ENCODE measurements around the gene SPHK2.
"Not testable (repeated sequence)": the region's sequence is repeated elsewhere in the genome, so short reads cannot be mapped to it uniquely, and the experiment has no call there.

Gene SPHK2

DNA sequence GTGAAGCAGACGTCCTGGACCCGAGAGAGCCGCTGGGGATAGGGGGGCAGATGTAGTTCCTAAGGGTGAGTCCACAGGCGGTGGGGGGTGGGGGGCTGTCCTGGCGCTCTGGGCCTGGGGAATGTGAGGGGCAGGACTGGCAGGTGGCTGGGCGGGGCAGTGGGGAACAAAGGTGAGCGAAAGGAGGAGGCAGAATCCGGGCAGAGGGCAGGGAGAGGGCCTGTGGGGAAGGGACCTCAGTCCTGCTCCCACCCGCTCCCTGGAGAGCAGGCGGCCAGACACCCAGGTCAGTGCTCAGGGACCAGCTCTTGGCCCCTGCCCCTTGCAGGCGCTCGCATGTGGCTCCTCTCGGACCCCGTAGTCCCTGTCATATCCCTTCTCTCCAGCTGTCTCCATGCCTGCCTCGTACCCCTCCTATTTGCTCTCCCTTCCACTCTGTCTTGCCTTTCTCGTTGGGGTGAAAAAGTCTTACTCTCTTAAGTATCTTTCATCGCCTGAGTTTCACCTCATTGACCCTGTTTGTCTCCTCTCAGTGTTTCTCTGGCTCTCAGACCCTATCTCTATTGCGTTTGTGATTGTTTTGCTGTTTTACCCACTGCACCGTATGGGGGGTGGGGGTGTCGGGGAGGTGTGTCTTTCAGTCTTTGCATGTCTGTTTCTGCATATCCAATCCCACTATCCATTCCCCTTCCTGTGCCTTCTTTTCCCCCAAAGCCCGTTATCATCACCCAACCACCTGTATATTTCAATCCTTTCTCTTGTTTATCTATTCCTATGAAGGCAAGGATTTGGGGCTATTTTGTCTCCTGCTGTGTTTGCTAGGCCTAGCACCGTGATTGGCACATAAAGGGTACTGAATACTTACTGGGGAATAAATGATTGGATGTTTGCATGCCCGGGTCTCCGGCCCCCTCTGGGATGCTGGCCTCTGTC is 5.8 kb downstream of the SPHK2 start:
- DNase-seq (ENCODE audit: low read depth) = no peak

DNA sequence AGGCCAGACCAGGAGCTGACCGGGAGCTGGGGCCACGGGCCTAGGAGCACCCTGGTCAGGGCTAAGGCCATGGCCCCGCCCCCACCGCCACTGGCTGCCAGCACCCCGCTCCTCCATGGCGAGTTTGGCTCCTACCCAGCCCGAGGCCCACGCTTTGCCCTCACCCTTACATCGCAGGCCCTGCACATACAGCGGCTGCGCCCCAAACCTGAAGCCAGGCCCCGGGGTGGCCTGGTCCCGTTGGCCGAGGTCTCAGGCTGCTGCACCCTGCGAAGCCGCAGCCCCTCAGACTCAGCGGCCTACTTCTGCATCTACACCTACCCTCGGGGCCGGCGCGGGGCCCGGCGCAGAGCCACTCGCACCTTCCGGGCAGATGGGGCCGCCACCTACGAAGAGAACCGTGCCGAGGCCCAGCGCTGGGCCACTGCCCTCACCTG is 6.6 kb downstream of the SPHK2 start:
- no peak for DNase-seq (ENCODE audit: low read depth)

DNA sequence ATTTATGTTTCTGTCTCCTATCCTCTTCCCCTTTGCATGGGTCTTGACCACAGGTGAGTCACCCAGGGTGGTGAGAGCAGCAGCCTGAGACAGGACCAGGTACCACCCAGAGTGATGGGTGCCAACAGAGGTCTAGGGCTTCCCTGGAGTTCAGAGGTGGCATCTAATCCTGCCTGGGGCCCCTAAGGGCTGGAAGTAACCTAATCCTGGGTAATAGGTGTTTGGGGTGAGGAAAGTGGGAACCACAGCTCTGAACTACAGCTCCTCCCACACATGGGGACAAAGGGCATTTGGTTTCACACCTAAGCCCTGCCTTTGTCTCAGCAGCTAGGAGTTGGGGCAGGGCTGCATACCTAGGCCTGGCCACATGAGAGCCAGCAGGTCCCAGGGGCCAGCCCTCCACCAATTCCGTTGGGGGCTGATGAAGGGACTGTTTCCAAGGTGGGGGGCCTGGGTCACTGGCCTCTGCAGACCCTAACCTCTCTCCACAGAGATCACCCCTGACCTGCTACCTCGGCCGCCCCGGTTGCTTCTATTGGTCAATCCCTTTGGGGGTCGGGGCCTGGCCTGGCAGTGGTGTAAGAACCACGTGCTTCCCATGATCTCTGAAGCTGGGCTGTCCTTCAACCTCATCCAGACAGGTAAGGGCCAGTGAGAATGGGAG is 8.0 kb downstream of the SPHK2 start:
- peak; percentile 37 for DNase-seq (ENCODE audit: low read depth)

DNA sequence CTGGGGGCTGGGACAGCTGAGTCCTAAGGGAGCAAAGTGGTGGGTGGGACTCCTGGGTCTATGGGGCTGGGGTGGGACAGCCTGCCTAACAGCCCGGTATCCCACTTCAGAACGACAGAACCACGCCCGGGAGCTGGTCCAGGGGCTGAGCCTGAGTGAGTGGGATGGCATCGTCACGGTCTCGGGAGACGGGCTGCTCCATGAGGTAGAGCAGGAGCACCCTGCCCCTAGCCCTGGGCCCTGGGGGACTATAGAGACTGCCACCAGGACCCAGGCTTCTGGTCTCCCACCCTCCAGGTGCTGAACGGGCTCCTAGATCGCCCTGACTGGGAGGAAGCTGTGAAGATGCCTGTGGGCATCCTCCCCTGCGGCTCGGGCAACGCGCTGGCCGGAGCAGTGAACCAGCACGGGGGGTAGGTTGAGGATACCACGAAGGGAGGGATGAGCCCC is 8.6 kb downstream of the SPHK2 start:
- no peak for DNase-seq (ENCODE audit: low read depth)

DNA sequence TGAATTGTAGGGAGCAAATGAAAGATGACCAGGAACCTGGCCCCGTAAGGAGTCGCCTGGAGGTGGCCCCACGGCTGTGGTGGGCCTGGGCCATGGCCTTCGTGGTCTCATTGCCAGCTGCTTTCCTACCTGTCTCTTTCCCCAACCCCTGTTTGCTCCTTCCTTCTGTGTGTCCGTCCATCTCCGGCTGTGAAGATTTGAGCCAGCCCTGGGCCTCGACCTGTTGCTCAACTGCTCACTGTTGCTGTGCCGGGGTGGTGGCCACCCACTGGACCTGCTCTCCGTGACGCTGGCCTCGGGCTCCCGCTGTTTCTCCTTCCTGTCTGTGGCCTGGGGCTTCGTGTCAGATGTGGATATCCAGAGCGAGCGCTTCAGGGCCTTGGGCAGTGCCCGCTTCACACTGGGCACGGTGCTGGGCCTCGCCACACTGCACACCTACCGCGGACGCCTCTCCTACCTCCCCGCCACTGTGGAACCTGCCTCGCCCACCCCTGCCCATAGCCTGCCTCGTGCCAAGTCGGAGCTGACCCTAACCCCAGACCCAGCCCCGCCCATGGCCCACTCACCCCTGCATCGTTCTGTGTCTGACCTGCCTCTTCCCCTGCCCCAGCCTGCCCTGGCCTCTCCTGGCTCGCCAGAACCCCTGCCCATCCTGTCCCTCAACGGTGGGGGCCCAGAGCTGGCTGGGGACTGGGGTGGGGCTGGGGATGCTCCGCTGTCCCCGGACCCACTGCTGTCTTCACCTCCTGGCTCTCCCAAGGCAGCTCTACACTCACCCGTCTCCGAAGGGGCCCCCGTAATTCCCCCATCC is 9.4 kb downstream of the SPHK2 start:
- no peak for DNase-seq (ENCODE audit: low read depth)

DNA sequence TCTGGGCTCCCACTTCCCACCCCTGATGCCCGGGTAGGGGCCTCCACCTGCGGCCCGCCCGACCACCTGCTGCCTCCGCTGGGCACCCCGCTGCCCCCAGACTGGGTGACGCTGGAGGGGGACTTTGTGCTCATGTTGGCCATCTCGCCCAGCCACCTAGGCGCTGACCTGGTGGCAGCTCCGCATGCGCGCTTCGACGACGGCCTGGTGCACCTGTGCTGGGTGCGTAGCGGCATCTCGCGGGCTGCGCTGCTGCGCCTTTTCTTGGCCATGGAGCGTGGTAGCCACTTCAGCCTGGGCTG is 9.9 kb downstream of the SPHK2 start:
- no peak for DNase-seq (ENCODE audit: low read depth)

DNA sequence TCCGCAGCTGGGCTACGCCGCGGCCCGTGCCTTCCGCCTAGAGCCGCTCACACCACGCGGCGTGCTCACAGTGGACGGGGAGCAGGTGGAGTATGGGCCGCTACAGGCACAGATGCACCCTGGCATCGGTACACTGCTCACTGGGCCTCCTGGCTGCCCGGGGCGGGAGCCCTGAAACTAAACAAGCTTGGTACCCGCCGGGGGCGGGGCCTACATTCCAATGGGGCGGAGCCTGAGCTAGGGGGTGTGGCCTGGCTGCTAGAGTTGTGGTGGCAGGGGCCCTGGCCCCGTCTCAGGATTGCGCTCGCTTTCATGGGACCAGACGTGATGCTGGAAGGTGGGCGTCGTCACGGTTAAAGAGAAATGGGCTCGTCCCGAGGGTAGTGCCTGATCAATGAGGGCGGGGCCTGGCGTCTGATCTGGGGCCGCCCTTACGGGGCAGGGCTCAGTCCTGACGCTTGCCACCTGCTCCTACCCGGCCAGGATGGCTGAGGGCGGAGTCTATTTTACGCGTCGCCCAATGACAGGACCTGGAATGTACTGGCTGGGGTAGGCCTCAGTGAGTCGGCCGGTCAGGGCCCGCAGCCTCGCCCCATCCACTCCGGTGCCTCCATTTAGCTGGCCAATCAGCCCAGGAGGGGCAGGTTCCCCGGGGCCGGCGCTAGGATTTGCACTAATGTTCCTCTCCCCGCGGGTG is 10.4 kb downstream of the SPHK2 start:
- no peak for DNase-seq (ENCODE audit: low read depth)

DNA sequence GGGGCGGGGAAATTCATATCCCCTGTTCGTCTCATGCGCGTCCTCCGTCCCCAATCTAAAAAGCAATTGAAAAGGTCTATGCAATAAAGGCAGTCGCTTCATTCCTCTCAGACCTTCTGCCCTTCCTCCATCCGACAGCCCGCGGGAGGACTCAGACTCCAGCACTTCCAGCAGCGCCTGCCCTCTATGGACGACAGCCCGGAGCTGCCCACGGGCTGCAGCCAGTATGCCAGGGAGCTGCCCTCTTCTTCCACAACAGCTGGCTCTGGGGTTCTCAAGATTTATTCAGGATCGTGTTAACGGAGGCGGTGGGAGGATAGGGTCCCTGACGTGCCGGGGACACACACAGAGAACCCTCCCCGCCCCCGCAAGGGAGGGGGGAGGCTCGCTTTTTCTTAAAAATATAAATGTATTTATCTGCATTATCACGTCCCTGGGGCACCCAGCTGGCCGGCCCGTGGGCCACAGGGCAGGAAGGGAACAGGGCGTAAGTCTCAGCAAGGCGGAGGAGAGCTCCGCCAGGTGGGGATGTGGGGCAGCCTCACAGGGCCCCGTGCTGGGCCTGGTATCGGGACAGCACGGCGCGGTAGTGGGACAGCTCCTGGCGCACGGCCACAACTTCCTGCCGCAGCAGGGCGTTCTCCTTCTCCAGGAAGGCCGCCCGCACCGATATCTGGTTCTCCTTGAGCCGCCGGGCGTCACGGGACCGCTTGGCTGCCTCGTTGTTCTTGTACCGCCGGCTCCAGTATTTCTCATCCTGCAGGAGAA is 11.2 kb downstream of the SPHK2 start:
- no peak for DNase-seq (ENCODE audit: low read depth)

DNA sequence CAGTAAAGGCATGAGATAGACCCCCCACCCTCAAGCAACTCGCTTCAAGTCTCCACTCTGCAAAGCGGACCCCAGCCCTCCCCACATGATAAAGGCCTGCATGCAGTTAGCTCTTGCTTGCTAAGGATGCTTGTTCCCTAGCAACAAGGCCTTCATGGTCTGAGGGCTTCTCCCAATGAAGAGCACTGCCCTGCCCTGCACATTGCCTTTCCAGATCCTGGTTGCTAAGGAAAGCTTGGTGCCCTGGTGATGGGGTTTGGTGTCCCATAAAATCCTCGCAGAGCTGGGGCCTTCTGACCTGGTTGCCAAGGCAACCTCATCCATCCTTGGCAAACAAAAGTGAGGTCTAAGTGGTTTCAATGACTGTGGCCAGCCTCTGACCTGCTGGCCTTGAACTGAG is 11.9 kb downstream of the SPHK2 start:
- no peak for DNase-seq (ENCODE audit: low read depth)

DNA sequence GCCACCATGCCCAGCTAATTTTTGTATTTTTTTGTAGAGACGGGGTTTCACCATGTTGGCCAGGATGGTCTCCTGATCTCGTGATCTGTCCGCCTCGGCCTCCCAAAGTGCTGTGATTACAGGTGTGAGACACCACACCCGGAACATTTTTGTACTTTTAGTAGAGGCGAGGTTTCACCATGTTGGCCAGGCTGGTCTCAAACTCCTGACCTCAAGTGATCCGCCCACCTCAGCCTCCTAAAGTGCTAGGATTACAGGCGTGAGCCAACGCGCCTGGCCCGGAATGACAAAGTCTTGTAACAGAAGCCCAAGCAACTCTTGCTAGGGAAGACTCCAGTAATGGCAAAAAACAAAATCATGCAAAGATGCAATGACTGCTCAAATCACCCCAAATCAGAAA is 13.0 kb downstream of the SPHK2 start:
- DNase-seq (ENCODE audit: low read depth) = not testable (repeated sequence)

DNA sequence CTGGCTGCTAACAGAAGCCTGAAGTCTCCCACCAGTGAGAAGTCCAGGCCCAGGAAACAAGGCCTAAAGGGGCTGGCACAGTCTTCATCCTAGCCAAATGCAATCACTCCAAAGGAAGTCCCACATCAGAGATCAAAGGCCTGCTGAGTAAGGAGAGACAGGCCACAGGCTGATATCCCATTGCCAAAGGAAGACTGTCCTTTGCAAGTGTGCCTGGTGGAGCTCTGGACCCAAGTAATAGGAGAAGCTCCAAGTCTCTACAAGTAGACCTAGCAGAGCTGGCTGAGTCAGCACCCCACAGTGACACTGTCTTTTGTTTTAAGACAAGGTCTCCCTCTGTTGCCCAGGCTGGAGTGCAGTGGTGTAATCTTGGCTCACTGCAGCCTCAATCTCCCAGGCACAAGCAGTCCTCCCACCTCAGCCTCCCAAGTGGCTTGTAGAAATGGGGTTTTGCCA is 13.4 kb downstream of the SPHK2 start:
- DNase-seq (ENCODE audit: low read depth) = peak; percentile 50

DNA sequence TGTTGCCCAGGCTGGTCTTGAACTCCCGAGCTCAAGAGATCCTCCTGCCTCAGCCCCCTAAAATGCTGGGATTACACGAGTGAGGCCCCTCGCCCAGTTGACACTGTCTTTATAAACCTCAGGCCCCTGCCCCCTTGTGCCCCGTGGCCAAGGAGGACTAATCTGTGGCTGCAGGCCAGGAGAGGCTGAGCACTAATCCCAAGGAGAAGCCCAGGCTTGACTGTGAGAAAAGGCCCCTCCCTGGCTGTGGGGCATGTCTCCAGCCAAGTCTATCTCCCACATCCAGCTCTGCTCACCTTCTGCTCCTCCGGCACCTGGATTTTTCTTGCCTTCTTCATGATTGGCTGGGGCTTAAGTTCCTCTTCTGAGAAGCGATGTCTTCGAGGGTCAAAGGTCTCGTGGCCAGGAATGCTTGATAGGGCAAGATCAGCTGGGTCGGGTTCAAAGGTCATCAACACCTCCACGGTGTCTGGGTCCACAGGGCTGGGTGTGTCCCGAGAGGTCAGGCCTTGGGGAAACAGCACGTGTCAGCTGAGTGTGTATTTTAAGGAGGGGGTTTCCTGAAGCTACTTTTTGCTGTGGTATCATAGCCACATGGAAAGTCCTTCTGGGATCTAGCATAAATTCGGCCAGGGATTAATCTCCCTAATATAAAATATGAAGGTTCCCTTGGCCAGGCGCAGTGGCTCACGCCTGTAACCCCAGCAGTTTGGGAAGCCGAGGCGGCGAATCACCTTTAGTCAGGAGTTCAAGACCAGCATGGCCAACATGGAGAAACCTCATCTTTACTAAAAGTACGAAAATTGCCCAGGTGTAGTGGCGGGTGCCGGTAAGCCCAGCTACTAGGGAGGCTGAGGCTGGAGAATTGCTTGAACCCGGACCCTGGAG is 14.1 kb downstream of the SPHK2 start:
- DNase-seq (ENCODE audit: low read depth) = no peak

DNA sequence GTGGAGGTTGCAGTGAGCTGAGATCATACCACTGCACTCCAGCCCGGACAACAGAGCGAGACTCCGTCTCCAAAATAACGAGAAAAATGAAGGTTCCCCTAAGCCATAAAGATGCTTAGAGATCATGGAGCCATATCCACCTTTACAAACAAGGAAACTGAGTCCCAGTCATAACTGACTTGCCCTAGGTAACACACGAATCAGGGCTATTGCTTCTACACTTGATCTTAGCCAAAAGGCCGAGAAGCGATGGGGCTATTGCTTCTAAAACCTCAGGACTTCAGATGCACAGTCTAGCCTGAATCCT is 14.7 kb downstream of the SPHK2 start:
- DNase-seq (ENCODE audit: low read depth) = no peak

DNA sequence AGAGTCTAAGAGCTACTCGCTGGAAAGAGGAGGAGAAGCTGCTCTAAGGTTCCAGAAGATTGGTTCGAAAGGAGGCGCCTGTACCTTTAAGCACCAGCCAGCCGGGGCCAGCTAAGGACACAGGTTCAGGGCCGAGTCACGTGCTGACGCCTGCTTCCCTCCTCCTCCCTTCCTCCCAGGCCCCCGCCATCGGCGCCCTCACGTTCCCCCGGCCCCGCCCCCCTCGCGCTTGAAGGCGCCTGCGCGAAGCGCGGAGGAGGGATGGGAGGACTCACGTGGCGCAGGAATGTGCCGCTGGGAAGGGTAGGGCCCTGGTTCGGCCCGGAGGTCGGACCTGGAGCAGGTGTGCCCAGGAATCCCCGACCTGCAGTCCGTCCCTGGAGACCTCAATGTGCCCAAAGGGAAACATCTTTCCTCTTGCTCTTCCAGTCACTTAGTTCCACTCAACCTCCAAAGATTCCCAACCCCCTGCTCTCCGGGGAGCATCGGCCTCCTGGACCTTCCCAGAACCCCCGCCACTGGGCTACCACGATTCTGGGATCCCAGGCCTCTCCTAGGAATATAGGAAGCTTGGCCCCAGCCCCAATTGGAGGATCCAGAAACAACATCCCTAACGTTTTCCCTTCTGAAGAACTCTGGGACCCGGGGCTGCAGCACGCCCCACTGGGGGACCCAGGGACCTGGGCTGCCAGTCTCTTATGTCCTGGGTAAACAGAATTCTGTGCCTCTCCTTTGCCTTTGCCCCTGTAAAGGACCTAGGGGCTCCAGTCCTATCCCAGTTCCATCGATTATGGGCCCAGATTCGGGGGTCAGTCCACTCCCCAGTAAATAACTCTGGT is 15.3 kb downstream of the SPHK2 start:
- DNase-seq (ENCODE audit: low read depth) = peak; percentile 95

DNA sequence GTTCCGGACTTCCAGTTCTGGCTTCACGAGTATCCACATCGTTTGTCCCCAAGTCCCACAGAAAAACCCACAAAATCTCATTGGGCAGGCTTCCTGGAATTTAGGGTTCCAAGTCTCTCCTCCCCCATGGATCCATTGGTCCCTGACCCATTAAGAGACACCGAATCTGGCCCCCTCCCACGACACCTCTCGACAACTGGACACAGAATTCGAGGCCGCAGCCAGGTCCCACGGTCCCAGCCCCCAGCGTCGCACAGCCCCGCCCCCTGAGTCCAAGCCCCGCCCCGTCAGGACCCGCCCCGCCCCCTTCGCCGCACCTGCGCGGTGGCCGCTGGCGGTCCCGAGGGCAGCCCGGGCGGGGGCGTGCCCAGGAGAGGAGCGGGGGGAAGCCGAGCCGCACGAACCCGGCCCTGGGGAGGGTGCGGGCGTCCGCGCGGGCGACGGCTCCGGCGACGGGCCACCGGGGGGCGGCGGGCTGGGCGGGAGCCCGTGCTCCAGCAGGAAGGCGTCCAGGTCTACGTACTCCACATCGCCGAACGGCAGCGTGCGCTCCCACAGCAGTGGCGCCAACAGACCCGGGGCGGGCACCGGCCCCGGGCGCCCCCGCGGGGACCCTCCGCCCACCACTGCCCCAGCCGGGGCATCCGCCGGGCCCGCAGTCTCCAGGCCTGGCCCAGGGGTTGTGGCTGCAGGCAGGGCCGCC is 16.1 kb downstream of the SPHK2 start:
- peak; percentile 50 for DNase-seq (ENCODE audit: low read depth)

DNA sequence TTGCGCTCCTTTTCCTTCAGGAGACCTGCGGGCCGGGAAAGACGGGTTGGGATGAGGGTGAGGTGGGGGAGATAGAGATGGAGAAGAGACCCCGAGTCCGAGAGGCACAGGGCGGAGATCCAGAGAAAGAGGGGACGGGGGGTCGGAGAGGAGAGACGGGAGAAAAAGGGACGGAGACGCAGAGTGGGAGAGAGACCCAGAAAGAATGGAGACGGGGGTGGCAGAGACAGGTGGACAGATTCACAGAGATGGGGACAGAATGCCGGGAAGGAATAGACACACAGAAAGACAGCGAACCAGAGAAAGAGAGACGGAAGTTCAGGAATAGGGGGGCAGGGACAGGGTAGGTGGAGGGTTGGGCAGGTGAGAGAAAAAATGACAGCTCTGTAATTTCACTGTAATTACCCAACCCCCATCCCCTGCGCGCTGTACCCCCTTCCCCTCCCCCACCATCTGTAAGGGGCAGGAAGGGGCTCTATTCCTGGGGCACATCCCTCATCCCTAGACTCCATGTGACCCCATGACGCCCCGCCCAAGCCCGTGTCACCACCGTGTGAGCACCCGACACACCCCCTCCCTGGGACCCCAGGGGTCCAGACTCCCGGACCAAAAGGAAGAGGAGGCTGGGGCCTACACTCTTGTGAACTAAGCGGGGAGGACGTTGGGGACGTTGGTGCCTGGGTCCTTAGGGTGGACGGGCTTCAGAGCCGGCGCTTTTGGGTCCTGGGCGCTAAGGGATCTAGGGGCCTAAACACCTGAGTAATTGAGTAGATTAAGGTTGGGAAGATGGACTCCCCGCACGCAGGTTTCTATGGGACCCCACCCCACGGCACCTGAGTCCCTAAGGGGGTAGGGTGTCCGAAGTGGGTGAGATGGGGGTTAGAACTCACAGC is 16.9 kb downstream of the SPHK2 start:
- no peak for DNase-seq (ENCODE audit: low read depth)

DNA sequence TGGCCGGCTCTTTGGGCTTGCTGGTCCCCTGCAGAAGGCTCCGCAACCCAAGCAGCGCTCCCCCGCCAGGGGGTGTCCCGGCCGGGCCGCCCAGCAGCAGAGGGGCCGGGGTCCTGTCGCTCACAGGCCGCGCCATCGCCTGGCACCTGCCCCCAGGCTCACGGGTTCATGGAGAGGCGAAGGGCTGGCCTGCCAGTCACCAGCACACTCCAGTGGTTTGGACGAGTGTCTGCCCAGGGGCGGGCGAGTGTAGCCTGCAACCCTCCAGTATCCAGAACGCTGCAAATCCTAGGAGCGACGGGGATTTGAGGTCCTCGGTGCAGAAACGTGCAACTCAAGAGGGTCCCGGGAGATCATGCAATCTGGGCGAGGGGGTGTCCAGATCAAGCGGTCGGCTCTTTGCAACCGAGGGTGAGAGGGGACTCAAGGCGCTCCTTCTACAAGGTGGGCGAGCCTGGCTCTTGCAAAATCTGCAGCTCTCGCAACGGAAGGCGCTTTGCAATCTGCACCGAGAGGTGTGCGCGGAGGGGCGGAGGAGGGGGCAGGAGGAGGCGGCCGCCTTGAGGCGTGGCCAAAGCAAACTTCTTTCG is 17.6 kb downstream of the SPHK2 start, which contains the start of gene DBP:
Gene DBP (minus strand): TSS at position 521 of the 590 bp plus-strand sequence. CDS start 385 bp downstream, at position 136.
- DNase-seq (ENCODE audit: low read depth) = peak; percentile 40
